OCI-LY1 (cell line): Measurements from ENCODE around the gene E2F8.

Source experiments
- H2AFZ ChIP-seq: fragments of 200-600 bp; sonication (generic), shearing (Covaris generic); 2 replicates; pipeline ENCODE4 v1.6.0; 2014; ENCODE audit warnings: antibody characterized with exemption, mild to moderate bottlenecking, low read length
- H3F3A ChIP-seq: fragments of 200-600 bp; sonication (generic), shearing (Covaris generic); 2 replicates; pipeline ENCODE4 v1.6.0; 2014; ENCODE audit warnings: mild to moderate bottlenecking, antibody characterized with exemption, low read length, moderate library complexity; ENCODE audit not compliant: insufficient read depth
- H3K27ac ChIP-seq: fragments of 200-600 bp; sonication (generic); 2 replicates; pipeline ENCODE4 v1.5.1; 2014; ENCODE audit warnings: low read length, mixed run types, mild to moderate bottlenecking, low read depth; ENCODE audit not compliant: poor library complexity, severe bottlenecking
- H3K27me3 ChIP-seq: fragments of 200-600 bp; sonication (generic); 2 replicates; pipeline ENCODE4 v1.6.0; 2014; ENCODE audit warnings: antibody characterized with exemption, mild to moderate bottlenecking, low read length, moderate library complexity; ENCODE audit not compliant: insufficient read depth
- H3K36me3 ChIP-seq: fragments of 200-600 bp; sonication (generic); 2 replicates; pipeline ENCODE4 v1.6.1; 2014; ENCODE audit warnings: mild to moderate bottlenecking, antibody characterized with exemption, low read length, moderate library complexity, mixed read lengths; ENCODE audit not compliant: insufficient read depth
- H3K4me1 ChIP-seq: fragments of 200-600 bp; sonication (generic); 2 replicates; pipeline ENCODE4 v1.5.1; 2014; ENCODE audit warnings: mild to moderate bottlenecking, low read length, moderate library complexity; ENCODE audit not compliant: insufficient read depth, severe bottlenecking
- H3K4me2 ChIP-seq: fragments of 200-600 bp; sonication (generic), shearing (Covaris generic); 2 replicates; pipeline ENCODE4 v1.6.1; 2014; ENCODE audit warnings: low read length
- H3K4me3 ChIP-seq: fragments of 200-600 bp; sonication (generic); 2 replicates; pipeline ENCODE4 v1.5.1; 2014; ENCODE audit warnings: low read length, low read depth, mild to moderate bottlenecking, mixed read lengths; ENCODE audit not compliant: poor library complexity, severe bottlenecking
- H3K79me2 ChIP-seq: fragments of 200-600 bp; shearing (Covaris generic); 2 replicates; pipeline ENCODE4 v1.6.1; 2016; ENCODE audit warnings: mixed run types, low read length, mixed read lengths; ENCODE audit not compliant: insufficient read depth
- H3K9ac ChIP-seq: fragments of 200-600 bp; sonication (generic), shearing (Covaris generic); 2 replicates; pipeline ENCODE4 v1.6.1; 2014; ENCODE audit warnings: mild to moderate bottlenecking, low read length, mixed read lengths
- H3K9me2 ChIP-seq: fragments of 200-600 bp; sonication (generic), shearing (Covaris generic); 2 replicates; pipeline ENCODE4 v1.6.1; 2014; ENCODE audit warnings: low read depth, mild to moderate bottlenecking, low read length, mixed read lengths
- H3K9me3 ChIP-seq: fragments of 200-600 bp; shearing (Covaris generic); 2 replicates; pipeline ENCODE4 v1.6.1; 2014; ENCODE audit warnings: low read length, mixed read lengths
- H4K20me1 ChIP-seq: fragments of 200-600 bp; sonication (generic), shearing (Covaris generic); 2 replicates; pipeline ENCODE4 v1.6.0; 2016; ENCODE audit warnings: mild to moderate bottlenecking, low read length; ENCODE audit not compliant: insufficient read depth
- EZH2 ChIP-seq: fragments of 200-600 bp; sonication (generic), shearing (Covaris generic); IDR thresholded peaks from 2 replicates; pipeline ENCODE4 v1.8.0; 2017; ENCODE audit warnings: borderline replicate concordance, mixed run types, mild to moderate bottlenecking, antibody characterized with exemption, low read length, moderate library complexity, mixed read lengths
- TF ChIP-seq, protein P1 (sequence below): fragments of 200-600 bp; sonication (generic), shearing (Covaris generic); IDR thresholded peaks from 2 replicates; pipeline ENCODE4 v1.5.1; 2017; ENCODE audit warnings: mild to moderate bottlenecking, antibody characterized with exemption, low read length, moderate library complexity, mixed read lengths

E2F8 gene

GRCh38 chr11:19237381-19237780 is 3.4 kb downstream of the E2F8 start:
- H3K4me3 ChIP-seq: no peak overlapping the region
- H3K36me3 ChIP-seq: peaks cover 65% of the 10 kb centered on the region
- no peak for TF ChIP-seq EZH2
- TF ChIP-seq, protein P1, sequence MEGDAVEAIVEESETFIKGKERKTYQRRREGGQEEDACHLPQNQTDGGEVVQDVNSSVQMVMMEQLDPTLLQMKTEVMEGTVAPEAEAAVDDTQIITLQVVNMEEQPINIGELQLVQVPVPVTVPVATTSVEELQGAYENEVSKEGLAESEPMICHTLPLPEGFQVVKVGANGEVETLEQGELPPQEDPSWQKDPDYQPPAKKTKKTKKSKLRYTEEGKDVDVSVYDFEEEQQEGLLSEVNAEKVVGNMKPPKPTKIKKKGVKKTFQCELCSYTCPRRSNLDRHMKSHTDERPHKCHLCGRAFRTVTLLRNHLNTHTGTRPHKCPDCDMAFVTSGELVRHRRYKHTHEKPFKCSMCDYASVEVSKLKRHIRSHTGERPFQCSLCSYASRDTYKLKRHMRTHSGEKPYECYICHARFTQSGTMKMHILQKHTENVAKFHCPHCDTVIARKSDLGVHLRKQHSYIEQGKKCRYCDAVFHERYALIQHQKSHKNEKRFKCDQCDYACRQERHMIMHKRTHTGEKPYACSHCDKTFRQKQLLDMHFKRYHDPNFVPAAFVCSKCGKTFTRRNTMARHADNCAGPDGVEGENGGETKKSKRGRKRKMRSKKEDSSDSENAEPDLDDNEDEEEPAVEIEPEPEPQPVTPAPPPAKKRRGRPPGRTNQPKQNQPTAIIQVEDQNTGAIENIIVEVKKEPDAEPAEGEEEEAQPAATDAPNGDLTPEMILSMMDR: no peak
- H3K4me1 ChIP-seq: peaks cover 22% of the 10 kb centered on the region
- H3K4me2 ChIP-seq: no peak overlapping the region
- no peaks in the 10 kb centered on the region for H3K27me3 ChIP-seq
- H3K9me2 ChIP-seq: no peaks in the 10 kb centered on the region
- no peak overlapping the region for H3K9ac ChIP-seq
- H2AFZ ChIP-seq: no peak overlapping the region
- H3K27ac ChIP-seq: no peak overlapping the region
- H3K79me2 ChIP-seq: peaks cover 18% of the 10 kb centered on the region
- H3K9me3 ChIP-seq: no peaks in the 10 kb centered on the region
- H3F3A ChIP-seq: no peaks in the 10 kb centered on the region
- H4K20me1 ChIP-seq: no peaks in the 10 kb centered on the region

DNA sequence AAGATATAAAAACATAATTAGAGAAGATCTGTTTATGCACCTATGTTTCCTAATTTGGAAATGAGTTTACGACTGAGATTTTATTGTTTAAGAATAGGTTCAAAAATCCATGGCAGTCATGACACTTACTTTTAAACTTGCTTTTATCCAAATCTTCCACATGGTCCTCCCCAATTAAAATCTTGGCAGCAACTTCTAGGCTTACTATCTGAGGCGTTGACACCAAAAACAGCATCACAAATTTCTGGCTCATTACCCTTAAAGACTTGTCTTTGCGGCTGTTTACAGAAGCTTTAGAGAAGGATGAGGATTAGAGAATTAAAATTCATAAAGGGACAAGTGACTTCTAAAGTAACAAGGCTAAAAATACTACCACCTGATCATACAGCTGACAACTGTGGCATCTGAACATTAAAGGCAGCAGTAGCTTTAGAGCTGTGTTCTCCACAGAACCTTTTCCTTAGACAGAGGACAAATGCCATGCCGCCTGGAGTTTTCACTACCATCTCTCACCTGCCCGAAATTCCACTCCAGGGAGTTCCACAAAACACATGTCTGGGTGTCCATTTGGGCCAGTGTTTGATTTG is 6.4 kb downstream of the E2F8 start:
- H3K36me3 ChIP-seq: peaks cover 96% of the 10 kb centered on the region

GRCh38 chr11:19232910-19233503 is 7.7 kb downstream of the E2F8 start:
- Histone ChIP-seq H3K4me1 (no peaks in the 10 kb centered on the region), H3K4me3 (no peak overlapping the region), H3K9me2 (no peaks in the 10 kb centered on the region), H2AFZ (no peak overlapping the region), H3K79me2 (no peaks in the 10 kb centered on the region), H3K27me3 (no peaks in the 10 kb centered on the region), H3K27ac (no peak overlapping the region), H3K9me3 (no peaks in the 10 kb centered on the region), H3K36me3 (peaks cover 98% of the 10 kb centered on the region), H3K4me2 (no peak overlapping the region), H3K9ac (no peak overlapping the region), H3F3A (no peaks in the 10 kb centered on the region), H4K20me1 (no peaks in the 10 kb centered on the region)
- TF ChIP-seq, protein P1: no peak
- no peak for TF ChIP-seq EZH2

More for the DNA sequence above, 6.4 kb downstream of the E2F8 start:
- Histone ChIP-seq H3K4me3 (no peak overlapping the region), H3K9ac (no peak overlapping the region), H3K4me2 (no peak overlapping the region), H3K27ac (no peak overlapping the region), H4K20me1 (no peaks in the 10 kb centered on the region), H3K79me2 (peaks cover 5% of the 10 kb centered on the region; the same call in 1 of the 2 replicates), H3K27me3 (no peaks in the 10 kb centered on the region), H2AFZ (no peak overlapping the region), H3F3A (no peaks in the 10 kb centered on the region), H3K9me2 (no peaks in the 10 kb centered on the region), H3K9me3 (no peaks in the 10 kb centered on the region), H3K4me1 (peaks cover 11% of the 10 kb centered on the region)
- TF ChIP-seq, protein P1: no peak
- TF ChIP-seq EZH2: no peak
